Ovary (tissue), 9 donors: ENCODE measurements around the gene CYTL1. TPM values are rescaled to one million over a fixed set of nuclear protein-coding genes. Genes with fewer than 3 reads are reported as not detected.

Source experiments
- DNase-seq, 5 donors: peaks; one replicate each; pipeline ENCODE4 v3.0.0-alpha.2; 2019 to 2020
- H3K27ac ChIP-seq, 2 donors: fragments of 200-600 bp; one replicate each; pipeline versions ENCODE4 v1.5.1 to v1.8.0; 2019 to 2022
- H3K27me3 ChIP-seq: fragments of 200-600 bp; one replicate; pipeline ENCODE4 v1.8.0; 2022
- H3K36me3 ChIP-seq: fragments of 200-600 bp; sonication (generic); one replicate; pipeline ENCODE4 v1.5.1; 2019
- H3K4me1 ChIP-seq: one replicate; pipeline ENCODE4 v1.8.1; 2013; ENCODE audit warnings: mild to moderate bottlenecking, moderate library complexity; ENCODE audit not compliant: insufficient read depth
- H3K4me3 ChIP-seq: fragments of 200-600 bp; sonication (generic); one replicate; pipeline ENCODE4 v1.5.1; 2017
- H3K9me3 ChIP-seq, 2 donors: fragments of 200-600 bp in 1 of 2; sonication (generic) in 1 of 2; one replicate each; pipeline versions ENCODE4 v1.5.1 to v1.8.1; 2013 to 2019; ENCODE audit warnings: mild to moderate bottlenecking in 1 of 2, moderate library complexity in 1 of 2
- EP300 ChIP-seq: sonication (generic); formaldehyde crosslinking; IDR thresholded peaks from one replicate; pipeline ENCODE4 v1.6.1; 2017; ENCODE audit warnings: antibody characterized with exemption
- POLR2A ChIP-seq: fragments of 450-650 bp; IDR thresholded peaks from one replicate; pipeline ENCODE4 v1.6.1; 2017; ENCODE audit warnings: antibody characterized with exemption, mild to moderate bottlenecking, moderate library complexity
- WGBS, 3 donors: extraction: QIAGEN DNeasy Blood & Tissue Kit in 1 of 3; methylation state at CpG; one replicate each; pipeline versions ENCODE4 v1.1.5 to v1.1.7; 2013 to 2017; 5-methylcytosine and 5-hydroxymethylcytosine counted together
- intact Hi-C, 4 donors: fragments of 100-400 bp; cut with DNase I; formaldehyde crosslinking; loops; one replicate each; pipeline versions ENCODE4 v1.11.0 to v1.15.1; 2022 to 2023
- polyA plus RNA-seq, 2 donors: library from polyadenylated mRNA; stranded (reverse); fragments of 200-250 nt in 1 of 2; fragments of 350-450 nt in 1 of 2; fragmentation: Illumina TruSeq in 1 of 2; extraction: RNeasy Lipid Tissue Mini Kit (QIAGEN cat#74804) in 1 of 2; gene quantifications; one replicate each; pipeline ENCODE4 v1.2.3, GENCODE V29; 2013 to 2014
- total RNA-seq, 7 donors: library from RNA; depleted of rRNA in 2 of 7; stranded (reverse); fragments of >200 nt in 2 of 7; fragmentation: NEBNext Ultra II Directional in 3 of 7; extraction: Animal tissue kit (Norgen Biotek cat#: 25700) in 3 of 7; gene quantifications; one replicate each; pipeline versions ENCODE4 v1.1.0 to v1.2.4, GENCODE V29; 2016 to 2023
- TF ChIP-seq, protein P1 (sequence below), 3 donors: fragments of 450-650 bp in 2 of 3; fragments of 200-600 bp in 1 of 3; IDR thresholded peaks; one replicate each; pipeline versions ENCODE4 v1.5.1 to v1.8.0; 2016 to 2022; ENCODE audit warnings: antibody characterized with exemption in 3 of 3, mild to moderate bottlenecking in 1 of 3
- donor health status: DM: no; HTN: no; CAD: no; lungs with moderate emphysema.
- donor health status: DM: no; HTN: no; CAD: no.
- donor health status: Bipolar disorder and iron deficiency.
- donor health status: DM: yes; HTN: yes; CAD: no.
- donor health status: DM: no; HTN: no; CAD: no.
- donor health status: DM: yes; HTN: yes; CAD: no.

Gene CYTL1
- total and polyA plus RNA-seq, 9 donors, result 0.97 to 5.6 (median 1.6) TPM

DNA sequence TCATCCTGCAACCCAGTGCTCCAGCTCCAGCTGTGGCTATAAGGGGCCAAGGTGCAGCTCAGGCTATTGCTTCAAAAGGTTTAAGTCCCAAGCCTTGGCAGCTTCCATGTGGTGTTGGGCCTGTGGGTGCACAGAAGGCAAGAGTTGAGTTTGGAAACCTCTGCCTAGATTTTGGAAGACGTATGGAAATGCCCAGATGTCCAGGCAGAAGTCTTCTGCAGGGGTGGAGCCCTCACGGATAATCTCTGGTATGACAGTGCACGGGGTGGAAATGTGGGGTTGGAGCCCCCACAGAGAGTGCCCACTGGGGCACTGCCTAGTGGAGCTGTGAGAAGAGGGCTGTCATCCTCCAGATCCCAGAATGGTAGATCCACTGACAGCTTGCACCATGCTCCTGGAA, 44.5 kb downstream of the CYTL1 start:
- intact Hi-C loops, result no loop called here
- no peaks in the 10 kb centered on the region for H3K4me1 ChIP-seq
- H3K36me3 ChIP-seq, result no peaks in the 10 kb centered on the region
- TF ChIP-seq EP300 (no peak), POLR2A (no peak)
- TF ChIP-seq, protein P1, sequence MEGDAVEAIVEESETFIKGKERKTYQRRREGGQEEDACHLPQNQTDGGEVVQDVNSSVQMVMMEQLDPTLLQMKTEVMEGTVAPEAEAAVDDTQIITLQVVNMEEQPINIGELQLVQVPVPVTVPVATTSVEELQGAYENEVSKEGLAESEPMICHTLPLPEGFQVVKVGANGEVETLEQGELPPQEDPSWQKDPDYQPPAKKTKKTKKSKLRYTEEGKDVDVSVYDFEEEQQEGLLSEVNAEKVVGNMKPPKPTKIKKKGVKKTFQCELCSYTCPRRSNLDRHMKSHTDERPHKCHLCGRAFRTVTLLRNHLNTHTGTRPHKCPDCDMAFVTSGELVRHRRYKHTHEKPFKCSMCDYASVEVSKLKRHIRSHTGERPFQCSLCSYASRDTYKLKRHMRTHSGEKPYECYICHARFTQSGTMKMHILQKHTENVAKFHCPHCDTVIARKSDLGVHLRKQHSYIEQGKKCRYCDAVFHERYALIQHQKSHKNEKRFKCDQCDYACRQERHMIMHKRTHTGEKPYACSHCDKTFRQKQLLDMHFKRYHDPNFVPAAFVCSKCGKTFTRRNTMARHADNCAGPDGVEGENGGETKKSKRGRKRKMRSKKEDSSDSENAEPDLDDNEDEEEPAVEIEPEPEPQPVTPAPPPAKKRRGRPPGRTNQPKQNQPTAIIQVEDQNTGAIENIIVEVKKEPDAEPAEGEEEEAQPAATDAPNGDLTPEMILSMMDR (IDR thresholded peaks at IDR 0.05), result no peak
- WGBS, 3 donors, result 71 to 82% (median 71%) methylated on average over 3 of the region's 3 CpGs
- no peak for DNase-seq
- H3K9me3 ChIP-seq, result no peaks in the 10 kb centered on the region
- H3K27me3 ChIP-seq, result no peaks in the 10 kb centered on the region
- no peak overlapping the region for H3K27ac ChIP-seq
- H3K4me3 ChIP-seq, result no peak overlapping the region

- 82 to 94% (median 84%) methylated on average over 1 of the region's 1 CpG for WGBS, 3 donors
These were observed 47.5 kb downstream of the CYTL1 start for GRCh38 chr4:4971796-4972195.

GRCh38 chr4:4969298-4969697, 50.0 kb downstream of the CYTL1 start:
- no peaks in the 10 kb centered on the region for H3K9me3 ChIP-seq
- no peak overlapping the region for H3K27ac ChIP-seq
- no peak for TF ChIP-seq POLR2A
- TF ChIP-seq EP300, result no peak
- TF ChIP-seq, protein P1 (IDR thresholded peaks at IDR 0.05), result no peak
- no peak for DNase-seq
- H3K4me3 ChIP-seq, result no peak overlapping the region
- H3K36me3 ChIP-seq, result no peaks in the 10 kb centered on the region
- no peaks in the 10 kb centered on the region for H3K4me1 ChIP-seq
- no peaks in the 10 kb centered on the region for H3K27me3 ChIP-seq
- WGBS, 3 donors, result 77 to 85% (median 84%) methylated on average over 8 of the region's 8 CpGs
- intact Hi-C loops, result no loop called here

More at GRCh38 chr4:4971796-4972195, 47.5 kb downstream of the CYTL1 start:
- intact Hi-C loops, result no loop called here
- Histone ChIP-seq H3K4me3 (no peak overlapping the region), H3K9me3 (no peaks in the 10 kb centered on the region), H3K4me1 (no peaks in the 10 kb centered on the region), H3K27me3 (no peaks in the 10 kb centered on the region), H3K27ac (no peak overlapping the region), H3K36me3 (no peaks in the 10 kb centered on the region)
- TF ChIP-seq POLR2A (no peak), EP300 (no peak)
- TF ChIP-seq, protein P1 (IDR thresholded peaks at IDR 0.05), result no peak
- DNase-seq, result no peak

- H3K4me3 ChIP-seq, result no peak overlapping the region
- no peaks in the 10 kb centered on the region for H3K4me1 ChIP-seq
- H3K27me3 ChIP-seq, result no peaks in the 10 kb centered on the region
- TF ChIP-seq POLR2A, result no peak
- TF ChIP-seq, protein P1 (IDR thresholded peaks at IDR 0.05), result no peak
- no peaks in the 10 kb centered on the region for H3K36me3 ChIP-seq
- no peak overlapping the region for H3K27ac ChIP-seq
- DNase-seq, result no peak
- no peaks in the 10 kb centered on the region for H3K9me3 ChIP-seq
- intact Hi-C loops, result no loop called here
- WGBS, 3 donors, result 75 to 77% (median 76%) methylated on average over 4 of the region's 4 CpGs
These were observed 51.0 kb downstream of the CYTL1 start for GRCh38 chr4:4968161-4968725.

Other genes with a start within 250 kb of the CYTL1 start
- 1 to 10 TPM; 2.2 to 4.5 (median 4.2) TPM for gene MSX1, start 159.8 kb downstream of the CYTL1 start, total RNA-seq
- 1 to 10 TPM; 2.3 to 4.0 TPM for gene MSX1, start 159.8 kb downstream of the CYTL1 start, polyA plus RNA-seq
- 1 to 10 TPM in 3 of 7 donors, under 1 TPM in 4; 0.35 to 2.2 (median 0.86) TPM for gene STK32B, start 32.0 kb upstream of the CYTL1 start, total RNA-seq
- gene STK32B, start 32.0 kb upstream of the CYTL1 start, polyA plus RNA-seq, result 1 to 10 TPM; 1.3 to 3.0 TPM